ENCODE results near the gene ST3GAL4. TPM values are rescaled to one million over a fixed set of nuclear protein-coding genes. Genes with fewer than 3 reads are reported as not detected.

The ST3GAL4 gene
- total and polyA plus RNA-seq, 10 of the 15 experiments (the other 5 are each of a cell fraction or from before 2014, with no cell fraction given) = 3.8 to 8.1 (median 6.5) TPM; not detected in 2

- no peak for TF ChIP-seq ZNF592 (IDR thresholded peaks at IDR 0.05)
These were observed 22.3 kb upstream of the ST3GAL4 start (continued) for GRCh38 chr11:126333142-126333541.

- H3K9me3 ChIP-seq (replicated peaks; ENCODE audit: control insufficient read depth, insufficient read depth, low read length) = no peaks in the 10 kb centered on the region
- WGBS (ENCODE audit: insufficient coverage, insufficient replicate concordance, low lambda C conversion rate, missing lambda C conversion rate) = 96% methylated on average over 6 of the region's 6 CpGs
- H2AFZ ChIP-seq (ENCODE audit: control insufficient read depth, low read depth, low read length) = no peak overlapping the region
- no peak for DNase-seq (ENCODE audit: low read depth, low spot score)
- in situ Hi-C loops (cut with MboI) = no loop called here
- FAIRE-seq = no peak
- no peaks in the 10 kb centered on the region; the same call in 1 of the 2 replicates for H3K4me1 ChIP-seq (ENCODE audit: control insufficient read depth, insufficient read depth, low read length)
- H3K9ac ChIP-seq (ENCODE audit: control insufficient read depth, insufficient read depth, low read length) = no peak overlapping the region
- no peaks in the 10 kb centered on the region for H3K79me2 ChIP-seq (ENCODE audit: control insufficient read depth, insufficient read depth, low read length)
- no peak overlapping the region for H3K4me2 ChIP-seq (ENCODE audit: control insufficient read depth, insufficient read depth)
- H3K27me3 ChIP-seq (replicated peaks in 1 of 2; ENCODE audit: control insufficient read depth in 2 of 2, insufficient read depth in 2 of 2, low read length in 1 of 2) = no peaks in the 10 kb centered on the region
- no TSS peak for BruUV-seq (replicated peaks)
- H3K4me3 ChIP-seq = no peak overlapping the region
- ChIA-PET RAD21 (ENCODE audit: unreplicated experiment) (interaction anchor here (1.5 kb wide), 1 partner anchor 146 kb away, joined by 4 read pairs; no protein-coding TSS in a partner anchor), CTCF (interaction anchor here (1.4 kb wide), 1 partner anchor 24 kb away, joined by 4 read pairs; no protein-coding TSS in a partner anchor), POLR2A (no interaction called here), SMC1A (ENCODE audit: uncharacterized antibody, unreplicated experiment) (no interaction called here)
- no peak for ATAC-seq
- peaks cover 28 to 31% of the 10 kb centered on the region in 2 experiments; a peak in 3 of 4 replicates for H3K36me3 ChIP-seq (ENCODE audit: control insufficient read depth in 2 of 2, insufficient read depth in 2 of 2, low read length in 1 of 2)
- intact Hi-C loops (cut with micrococcal nuclease; ENCODE audit: unreplicated experiment) = no loop called here
- H4K20me1 ChIP-seq (ENCODE audit: control insufficient read depth, insufficient read depth) = no peaks in the 10 kb centered on the region
- H3K27ac ChIP-seq (ENCODE audit: control insufficient read depth, insufficient read depth) = no peak overlapping the region
- TF ChIP-seq SPI1 (IDR thresholded peaks at IDR 0.05; ENCODE audit: borderline replicate concordance, insufficient read depth, low read depth, low read length) (no peak), IRF4 (IDR thresholded peaks at IDR 0.05; ENCODE audit: low read depth, low read length) (no peak), POLR2AphosphoS2 (IDR thresholded peaks at IDR 0.05; ENCODE audit: low read depth, low read length) (no peak), KAT2A (conservative IDR thresholded peaks at IDR 0.05; ENCODE audit: control insufficient read depth, low read depth, low read length) (no peak), SMAD5 (IDR thresholded peaks at IDR 0.05; ENCODE audit: low read depth) (no peak), NFXL1 (IDR thresholded peaks at IDR 0.05; ENCODE audit: borderline replicate concordance) (no peak), STAT1 (conservative IDR thresholded peaks at IDR 0.05) (no peak), MYC (IDR thresholded peaks at IDR 0.05; ENCODE audit: insufficient read depth, insufficient read length, insufficient replicate concordance, low read length, severe bottlenecking) (no peak), TBL1XR1 (IDR thresholded peaks at IDR 0.05; ENCODE audit: low read depth, low read length) (no peak), NBN (IDR thresholded peaks at IDR 0.05) (no peak), STAT3 (IDR thresholded peaks at IDR 0.05; ENCODE audit: low read depth, low read length) (no peak), PBX3 (IDR thresholded peaks at IDR 0.05; ENCODE audit: insufficient replicate concordance, low read depth, low read length) (no peak), CBFB (IDR thresholded peaks at IDR 0.05; ENCODE audit: low read depth) (no peak), YBX1 (IDR thresholded peaks at IDR 0.05) (no peak), POLR2A (IDR thresholded peaks at IDR 0.05; ENCODE audit: low read depth, low read length) (no peak), FOXM1 (IDR thresholded peaks at IDR 0.05; ENCODE audit: low read depth, low read length) (no peak), TCF3 (IDR thresholded peaks at IDR 0.05; ENCODE audit: borderline replicate concordance, insufficient read depth, low read depth, low read length) (no peak), CREB1 (IDR thresholded peaks at IDR 0.05; ENCODE audit: low read depth) (no peak)
These were observed 20.6 kb upstream of the ST3GAL4 start for GRCh38 chr11:126334659-126335462.

Data from GM12878 (cell line).